Hematopoietic multipotent progenitor cell treated with erythropoietin and hydrocortisone succinate and interleukin-3 and kit ligand, for 6 days (in vitro differentiated cells): ENCODE measurements around the gene MITF.

ENCODE experiments used
- DNase-seq: peaks from one replicate; pipeline ENCODE4 v3.0.0-alpha.2; 2015

Gene MITF

DNA sequence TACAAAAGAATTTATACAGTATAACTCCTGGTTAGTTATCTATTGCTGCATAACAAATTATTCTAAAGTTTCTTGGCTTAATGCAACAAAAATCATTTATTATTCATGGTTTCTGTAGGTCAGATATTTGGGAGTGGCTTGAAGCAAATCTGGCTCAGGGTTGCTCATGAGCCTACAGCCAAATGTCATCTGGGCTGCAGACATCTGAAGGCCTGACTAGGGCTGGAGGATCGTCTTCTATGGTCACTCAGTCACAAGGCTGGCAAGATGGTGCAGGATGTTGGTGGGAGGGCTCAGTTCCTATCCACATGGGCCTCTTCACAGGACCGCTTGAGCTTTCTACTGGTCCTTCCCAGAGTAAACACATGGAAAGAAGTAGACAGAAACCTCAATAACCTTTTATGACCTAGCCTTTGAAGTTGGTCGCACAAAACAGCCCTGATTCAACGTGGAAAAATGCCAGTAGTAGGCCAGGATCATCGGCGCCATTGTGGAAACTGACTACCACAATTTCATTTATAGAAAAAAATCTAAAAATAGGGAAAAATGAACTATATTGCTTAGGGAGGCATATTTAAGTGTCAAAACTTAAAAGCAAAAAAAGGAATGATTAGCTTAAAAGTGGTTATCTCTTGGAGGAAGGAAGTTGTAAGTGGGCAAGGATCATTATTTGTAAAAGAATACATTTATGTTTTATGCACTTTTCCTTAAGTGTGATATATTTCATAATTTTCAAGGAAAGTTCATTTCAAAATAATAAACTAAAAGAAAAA lies 9.9 kb upstream of the MITF start:
- DNase-seq: no peak

- DNase-seq: no peak
Observed at GRCh38 chr3:69731080-69731479, 8.2 kb upstream of the MITF start.

- DNase-seq: no peak
Observed at GRCh38 chr3:69735893-69736292, 3.4 kb upstream of the MITF start.

- no peak for DNase-seq
Observed at GRCh38 chr3:69737392-69737791, 1.9 kb upstream of the MITF start.

- peak; percentile 41 for DNase-seq
Observed at GRCh38 chr3:69738315-69738714, 949 bp upstream of the MITF start.

DNA sequence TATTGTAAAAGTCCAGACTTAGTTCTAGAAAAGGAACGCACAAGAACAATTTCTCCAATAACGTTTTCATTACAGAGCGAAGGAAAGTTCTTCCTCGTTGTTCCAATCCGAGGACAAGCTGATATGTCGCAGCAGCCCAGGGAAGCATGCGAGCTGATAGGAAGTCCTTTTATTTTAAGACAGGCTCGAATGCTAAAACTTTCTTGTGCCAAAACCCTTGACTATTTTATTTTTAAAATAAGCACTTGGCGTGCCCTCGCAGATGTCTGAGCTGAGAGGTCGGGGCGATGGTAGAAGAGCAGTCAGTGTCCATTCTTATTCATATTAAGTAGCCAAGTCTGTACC lies 433 bp upstream of the MITF start:
- DNase-seq: no peak

DNA sequence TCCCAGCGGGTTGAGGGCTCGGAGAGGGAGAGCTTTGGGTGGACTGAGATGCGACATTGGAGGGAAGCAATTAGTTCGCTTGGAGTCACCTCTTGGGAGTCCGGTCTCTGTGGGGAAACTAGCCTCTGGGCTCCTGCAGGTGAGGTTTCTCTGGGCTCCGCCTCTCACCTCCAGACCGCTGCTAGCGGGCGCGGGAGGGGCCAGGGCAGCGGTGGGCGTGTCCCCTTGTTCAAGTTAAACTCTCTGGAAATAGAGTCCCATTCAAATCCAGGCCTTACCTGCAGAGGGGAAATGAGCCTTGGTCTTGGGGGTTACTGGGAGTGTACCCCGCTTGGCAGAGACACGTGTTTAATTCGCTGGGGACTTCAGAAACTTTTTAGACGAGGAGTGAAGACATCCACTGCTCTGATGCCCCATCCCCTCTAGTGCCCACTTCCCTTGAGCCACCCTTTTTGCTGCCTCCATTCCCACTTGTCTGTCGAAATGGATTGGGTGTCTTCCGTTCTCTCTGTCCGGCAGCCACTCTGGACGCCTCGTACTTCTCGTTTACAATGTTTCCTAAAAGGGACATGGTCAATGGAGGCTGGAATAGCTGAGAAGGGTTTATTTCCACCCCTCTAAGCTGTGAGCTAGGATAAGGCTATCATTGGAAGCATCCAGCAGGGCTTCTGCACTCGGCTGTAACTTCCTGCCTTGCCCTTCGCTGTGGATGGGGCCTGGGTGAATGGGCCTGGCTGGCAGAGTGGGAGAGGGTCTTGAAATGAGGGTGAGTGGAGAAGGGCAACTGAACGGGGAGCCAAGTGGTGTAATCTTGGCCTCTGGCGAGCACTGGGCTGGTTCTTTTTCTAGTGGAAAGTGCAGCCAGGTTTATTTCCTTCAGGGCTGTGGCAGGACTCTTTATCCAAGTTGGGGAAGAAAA lies 1.1 kb downstream of the MITF start:
- peak; percentile 49 for DNase-seq

GRCh38 chr3:69741032-69741767 lies 1.9 kb downstream of the MITF start:
- DNase-seq: no peak

DNA sequence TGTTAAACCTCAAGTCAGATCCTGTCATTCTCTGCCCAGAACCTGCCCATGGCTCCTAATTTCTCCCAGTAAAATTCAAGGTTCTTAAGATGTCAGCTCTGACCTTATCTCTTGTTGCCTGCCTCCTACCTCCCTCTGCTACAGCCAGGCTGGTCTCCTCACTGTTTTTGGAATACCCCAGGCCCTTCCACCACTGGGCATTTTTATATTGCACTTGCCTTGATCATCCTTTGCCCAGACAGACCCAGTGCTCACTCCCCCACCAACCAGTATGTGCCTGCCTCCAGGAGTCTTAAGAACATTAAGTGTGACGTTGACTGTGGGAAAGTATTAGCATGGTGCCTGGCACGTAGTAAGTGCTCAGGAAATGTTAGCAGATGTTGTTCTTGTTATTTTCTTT lies 3.1 kb downstream of the MITF start:
- DNase-seq: no peak

- peak; percentile 26 for DNase-seq
Observed at GRCh38 chr3:69743975-69744906, 5.0 kb downstream of the MITF start.

GRCh38 chr3:69745505-69745904 lies 6.2 kb downstream of the MITF start:
- DNase-seq: no peak

- no peak for DNase-seq
Observed at GRCh38 chr3:69746119-69746518, 6.9 kb downstream of the MITF start.

GRCh38 chr3:69747511-69748258 lies 8.4 kb downstream of the MITF start:
- DNase-seq: peak; percentile 25

DNA sequence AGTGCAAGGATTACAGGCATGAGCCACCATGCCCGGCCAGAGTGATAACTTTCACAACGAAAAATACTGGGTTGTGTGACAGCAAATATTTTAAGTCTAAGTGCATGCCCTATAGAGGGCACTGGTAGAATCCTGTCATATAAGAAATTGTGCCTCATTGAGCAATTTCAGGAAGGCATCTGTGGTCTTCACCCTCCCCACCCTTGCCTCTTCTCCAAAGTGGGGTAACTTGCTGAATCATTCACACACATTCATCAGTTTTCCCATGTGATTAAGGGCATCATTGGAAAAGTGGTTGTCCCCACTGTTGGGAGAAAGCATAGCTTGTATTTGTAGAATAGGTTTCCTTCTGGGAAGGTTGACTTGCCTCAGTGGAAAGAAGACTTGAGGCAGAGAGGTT lies 9.2 kb downstream of the MITF start:
- peak; percentile 33 for DNase-seq

DNA sequence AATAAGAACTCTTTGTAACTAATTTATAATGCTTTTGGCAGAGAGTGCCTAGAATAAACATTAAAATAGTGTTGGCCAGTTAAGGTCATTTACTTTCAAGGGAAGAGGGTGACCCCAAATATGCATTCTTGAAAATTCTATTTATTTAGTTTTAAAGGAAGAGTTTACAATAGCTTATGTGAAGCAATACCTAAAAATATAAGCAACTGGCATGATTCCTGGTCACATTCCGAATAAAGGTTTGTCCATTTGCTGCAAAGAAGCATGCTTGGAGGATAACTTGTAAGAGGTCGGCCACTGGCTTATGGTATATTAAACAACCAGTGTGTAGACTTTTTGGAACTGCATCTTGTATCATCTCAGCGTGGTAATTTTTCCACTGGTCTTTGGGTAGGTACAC lies 10.2 kb downstream of the MITF start:
- DNase-seq: no peak

- no peak for DNase-seq
Observed at GRCh38 chr3:69750549-69750948, 11.3 kb downstream of the MITF start.

DNA sequence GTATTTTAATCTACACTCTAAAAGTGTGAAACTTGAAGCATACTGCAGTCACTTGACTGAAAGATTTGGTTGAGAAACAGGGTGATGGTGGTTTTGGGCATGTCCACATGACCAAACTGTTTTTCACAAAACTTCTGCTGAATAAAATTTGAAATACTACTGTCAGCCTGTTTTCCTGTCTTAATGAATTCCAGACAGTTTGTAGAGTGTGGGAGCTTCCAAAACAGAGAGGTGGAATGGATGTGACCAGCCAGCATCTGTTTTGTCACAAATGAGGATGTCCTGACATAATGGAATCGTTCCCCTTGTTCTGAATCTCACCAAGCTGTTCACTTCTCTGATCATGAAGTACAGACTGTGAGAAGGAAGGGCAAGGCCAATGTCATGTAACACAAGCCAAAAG lies 11.8 kb downstream of the MITF start:
- DNase-seq: peak; percentile 11

DNA sequence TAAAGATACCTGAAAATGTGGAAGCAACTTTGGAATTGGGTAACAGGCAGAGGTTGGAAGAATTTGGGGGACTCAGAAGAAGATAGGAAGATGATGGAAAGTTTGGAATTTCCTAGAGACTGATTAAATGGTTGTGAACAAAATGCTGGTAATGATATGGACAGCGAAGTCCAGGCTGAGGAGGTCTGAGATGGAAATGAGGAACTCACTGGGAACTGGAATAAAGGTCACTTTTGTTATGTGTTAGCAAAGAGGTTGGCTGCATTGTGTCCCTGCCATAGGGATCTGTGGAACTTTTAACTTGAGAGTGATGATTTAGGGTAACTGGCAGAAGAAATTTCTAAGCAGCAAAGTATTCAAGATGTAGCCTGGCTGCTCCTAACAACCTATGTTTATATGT lies 13.0 kb downstream of the MITF start:
- DNase-seq: no peak

DNA sequence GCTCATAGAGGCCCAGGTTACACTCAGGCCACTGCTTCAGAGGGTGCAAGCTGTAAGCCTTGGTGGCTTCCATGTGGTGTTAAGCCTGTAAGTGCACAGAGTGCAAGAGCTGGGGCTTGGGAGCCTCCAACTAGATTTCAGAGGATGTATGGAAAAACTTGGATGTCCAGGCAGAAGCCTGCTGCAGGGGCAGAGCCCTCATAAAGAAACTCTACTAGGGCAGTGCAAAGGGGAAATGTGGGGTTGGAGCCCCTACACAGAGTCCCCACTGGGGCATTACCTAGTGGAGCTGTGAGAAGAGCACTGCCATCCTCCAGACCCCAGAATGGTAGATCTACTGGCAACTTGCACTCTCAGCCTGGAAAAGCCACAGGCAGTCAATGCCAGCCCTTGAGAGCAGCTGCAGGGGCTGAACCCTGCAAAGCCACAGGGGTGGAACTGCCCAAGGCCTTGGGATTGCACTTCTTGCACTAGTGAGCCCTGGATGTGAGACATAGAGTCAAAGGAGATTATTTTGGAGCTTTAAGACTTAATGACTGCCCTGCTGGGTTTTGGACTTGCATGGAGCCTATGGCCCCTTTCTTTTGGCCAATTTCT lies 14.0 kb downstream of the MITF start:
- no peak for DNase-seq

DNA sequence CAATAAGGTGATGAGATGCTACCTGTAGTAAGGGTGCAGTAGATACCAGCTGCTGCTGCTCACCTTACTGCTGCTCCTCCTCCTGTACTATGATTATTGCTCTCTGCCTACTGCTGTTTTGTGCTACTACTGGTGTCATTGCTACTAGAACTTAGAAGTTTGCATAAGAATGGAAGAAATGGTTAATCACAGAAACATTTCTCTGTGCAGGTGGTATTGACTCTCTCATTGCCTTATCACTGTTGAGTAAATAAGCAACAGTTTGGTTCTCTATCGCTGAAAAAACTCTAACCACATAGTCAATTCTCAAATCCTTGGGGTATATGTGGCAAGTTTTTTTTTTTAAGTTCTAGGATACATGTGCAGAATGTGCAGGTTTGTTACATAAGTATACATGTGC lies 16.5 kb downstream of the MITF start:
- no peak for DNase-seq
